GM23338 (cell line): ENCODE results near the gene BRD7. TPM values are rescaled to one million over a fixed set of nuclear protein-coding genes. Genes with fewer than 3 reads are reported as not detected.

Source experiments
- ATAC-seq: fragments of 200-7000 bp; cut with Tn5 transposase; 3 replicates; pipeline ENCODE4 v1.9.1; 2020
- DNase-seq: peaks from one replicate; pipeline ENCODE4 v3.0.0-alpha.2; 2015; ENCODE audit warnings: low spot score
- H2AFZ ChIP-seq: fragments of 200-600 bp; sonication (generic); 2 replicates; pipeline ENCODE4 v1.8.0; 2016; ENCODE audit warnings: antibody characterized with exemption, mild to moderate bottlenecking, moderate library complexity
- H3F3A ChIP-seq: fragments of 200-600 bp; sonication (generic); replicated peaks from 2 replicates; pipeline ENCODE4 v1.8.0; 2017; ENCODE audit warnings: antibody characterized with exemption, mixed run types, low read depth
- H3K27ac ChIP-seq: fragments of 200-600 bp; sonication (generic); 2 replicates; pipeline ENCODE4 v1.6.1; 2016; ENCODE audit warnings: low read depth
- H3K27me3 ChIP-seq: fragments of 200-600 bp; sonication (generic); 2 replicates; pipeline ENCODE4 v1.8.0; 2016; ENCODE audit warnings: mild to moderate bottlenecking, mixed run types, moderate library complexity; ENCODE audit not compliant: insufficient read depth
- H3K36me3 ChIP-seq: fragments of 200-600 bp; sonication (generic); 2 replicates; pipeline ENCODE4 v1.8.0; 2016; ENCODE audit warnings: mild to moderate bottlenecking; ENCODE audit not compliant: insufficient read depth
- H3K4me1 ChIP-seq: fragments of 200-600 bp; sonication (generic); 2 replicates; pipeline ENCODE4 v1.8.0; 2016; ENCODE audit warnings: mild to moderate bottlenecking, moderate library complexity; ENCODE audit not compliant: insufficient read depth
- H3K4me2 ChIP-seq: fragments of 200-600 bp; sonication (generic); 2 replicates; pipeline ENCODE4 v1.7.1; 2017; ENCODE audit warnings: mixed run types
- H3K4me3 ChIP-seq: fragments of 200-600 bp; sonication (generic); 2 replicates; pipeline ENCODE4 v1.6.1; 2016; ENCODE audit warnings: mixed run types
- H3K79me2 ChIP-seq: fragments of 200-600 bp; sonication (generic); replicated peaks from 2 replicates; pipeline ENCODE4 v1.8.0; 2017; ENCODE audit warnings: mild to moderate bottlenecking; ENCODE audit not compliant: insufficient read depth
- H3K9me2 ChIP-seq: fragments of 200-600 bp; sonication (generic); 2 replicates; pipeline ENCODE4 v1.8.0; 2017; ENCODE audit not compliant: insufficient read depth
- H4K20me1 ChIP-seq: fragments of 200-600 bp; sonication (generic); replicated peaks from 2 replicates; pipeline ENCODE4 v1.8.0; 2017; ENCODE audit warnings: mild to moderate bottlenecking; ENCODE audit not compliant: insufficient read depth
- H3K27ac Mint-ChIP-seq: 2 replicates; pipeline ENCODE4 v1.8.0; 2020; ENCODE audit warnings: inconsistent platforms, mild to moderate bottlenecking, moderate library complexity, mixed read lengths
- H3K27me3 Mint-ChIP-seq: 3 replicates; pipeline ENCODE4 v1.8.0; 2022; ENCODE audit warnings: low read depth, mild to moderate bottlenecking, moderate library complexity, mixed read lengths, inconsistent platforms; ENCODE audit not compliant: insufficient read depth, poor library complexity
- H3K36me3 Mint-ChIP-seq: 3 replicates; pipeline ENCODE4 v1.8.0; 2021; ENCODE audit warnings: low read depth, mild to moderate bottlenecking, inconsistent platforms, moderate library complexity, mixed read lengths
- H3K4me1 Mint-ChIP-seq: 3 replicates; pipeline ENCODE4 v1.8.0; 2020; ENCODE audit warnings: mild to moderate bottlenecking, inconsistent platforms, mixed read lengths
- H3K4me3 Mint-ChIP-seq: 3 replicates; pipeline ENCODE4 v1.8.0; 2021; ENCODE audit warnings: moderate library complexity, mild to moderate bottlenecking, inconsistent platforms, mixed read lengths
- H3K9me3 Mint-ChIP-seq: 3 replicates; pipeline ENCODE4 v1.8.0; 2020; ENCODE audit warnings: moderate library complexity, mild to moderate bottlenecking, inconsistent platforms, mixed read lengths
- CREB1 ChIP-seq: fragments of 250-450 bp; sonication (Bioruptor Pico); IDR thresholded peaks from 2 replicates; pipeline ENCODE4 v1.5.0; 2020; ENCODE audit warnings: low read depth, mild to moderate bottlenecking, moderate library complexity
- CTCF ChIP-seq, 2 experiments: fragments of 200-600 bp in 1 of 2; sonication (generic) in 1 of 2; conservative IDR thresholded peaks; 2 replicates each; pipeline versions ENCODE4 v1.5.1 to v1.6.1; 2016 to 2017; ENCODE audit warnings: antibody characterized with exemption in 2 of 2, low read depth in 2 of 2, mild to moderate bottlenecking in 2 of 2, moderate library complexity in 1 of 2
- ETS1 ChIP-seq: IDR thresholded peaks from 2 replicates; pipeline ENCODE4 v1.6.1; 2016; ENCODE audit warnings: antibody characterized with exemption
- EZH2 ChIP-seq: fragments of 200-600 bp; sonication (generic); IDR thresholded peaks from one replicate; pipeline ENCODE4 v1.8.0; 2017; ENCODE audit warnings: antibody characterized with exemption, mild to moderate bottlenecking, low read depth; ENCODE audit not compliant: unreplicated experiment
- EZH2phosphoT487 ChIP-seq: fragments of 200-600 bp; sonication (generic); IDR thresholded peaks from one replicate; pipeline ENCODE4 v1.8.1; 2018; ENCODE audit warnings: antibody characterized with exemption; ENCODE audit not compliant: unreplicated experiment
- POLR2AphosphoS5 ChIP-seq: IDR thresholded peaks from 2 replicates; pipeline ENCODE4 v1.6.1; 2016; ENCODE audit warnings: antibody characterized with exemption, low read depth
- REST ChIP-seq: IDR thresholded peaks from one replicate; pipeline ENCODE4 v1.6.1; 2018; ENCODE audit warnings: antibody characterized with exemption; ENCODE audit not compliant: unreplicated experiment
- STAT1 ChIP-seq: IDR thresholded peaks from one replicate; pipeline ENCODE4 v1.6.1; 2016; ENCODE audit warnings: antibody characterized with exemption; ENCODE audit not compliant: unreplicated experiment
- ZNF114 ChIP-seq: fragments of 250-450 bp; sonication (Bioruptor Pico); IDR thresholded peaks from 2 replicates; pipeline ENCODE4 v1.5.0; 2020; ENCODE audit warnings: mild to moderate bottlenecking, moderate library complexity
- ZNF331 ChIP-seq: fragments of 250-450 bp; sonication (Bioruptor Pico); IDR thresholded peaks from 2 replicates; pipeline ENCODE4 v1.5.0; 2020; ENCODE audit warnings: low read depth, mild to moderate bottlenecking, moderate library complexity
- polyA plus RNA-seq: library from polyadenylated mRNA; unstranded; fragments of >200 nt; fragmentation: Nextera tagmentation; extraction: Ambion mirVana; gene quantifications from 2 replicates; pipeline ENCODE4 v1.2.1, GENCODE V29; 2016
- total RNA-seq: library from RNA; depleted of rRNA; stranded (reverse); fragments of >200 nt; shearing (Covaris generic); gene quantifications from 2 replicates; pipeline ENCODE4 v1.2.3, GENCODE V29; 2014

The BRD7 gene
- total and polyA plus RNA-seq, 2 experiments from 2014 or later, result 93.0 to 149 TPM

- no peaks in the 10 kb centered on the region for H3F3A ChIP-seq
- H3K4me2 ChIP-seq, result no peak overlapping the region
- H3K79me2 ChIP-seq, result no peaks in the 10 kb centered on the region
- peaks cover 7% of the 10 kb centered on the region for H3K27me3 Mint-ChIP-seq
- H3K4me3 Mint-ChIP-seq, result no peak overlapping the region
- no peaks in the 10 kb centered on the region for H3K9me3 Mint-ChIP-seq
- no peak for ATAC-seq
- H4K20me1 ChIP-seq, result no peaks in the 10 kb centered on the region
- no peak overlapping the region for H3K4me3 ChIP-seq
- no peak for TF ChIP-seq CTCF (conservative IDR thresholded peaks at IDR 0.05; ENCODE audit: low read depth in 2 of 2)
- no peak for TF ChIP-seq ZNF331 (CRISPR knock-in tag)
- no peak for TF ChIP-seq EZH2phosphoT487
- TF ChIP-seq STAT1, result no peak
- no peak for TF ChIP-seq ZNF114
- TF ChIP-seq ETS1, result no peak
- TF ChIP-seq EZH2, result no peak
- no peak for TF ChIP-seq REST
- TF ChIP-seq CREB1, result no peak
- TF ChIP-seq POLR2AphosphoS5, result no peak
- H3K27me3 ChIP-seq, result no peaks in the 10 kb centered on the region
- H3K36me3 Mint-ChIP-seq, result no peaks in the 10 kb centered on the region
- peaks cover 5% of the 10 kb centered on the region; the same call in 2 of the 3 replicates for H3K4me1 Mint-ChIP-seq
- no peak overlapping the region for H2AFZ ChIP-seq
- no peak overlapping the region for H3K27ac ChIP-seq
- no peaks in the 10 kb centered on the region for H3K4me1 ChIP-seq
- H3K27ac Mint-ChIP-seq, result no peak overlapping the region
- H3K36me3 ChIP-seq, result no peaks in the 10 kb centered on the region
- peaks cover 7% of the 10 kb centered on the region for H3K9me2 ChIP-seq
- DNase-seq, result no peak
Measured at GRCh38 chr16:50386139-50386538, 17.4 kb upstream of the BRD7 start.
